GM21717 (cell line): ENCODE data around the gene NRG3.
"Not testable (repeated sequence)": the region's sequence is repeated elsewhere in the genome, so short reads cannot be mapped to it uniquely, and the experiment has no call there.

Source experiments
- ATAC-seq: cut with Tn5 transposase; IDR thresholded peaks from one replicate; pipeline ENCODE4 v1.9.1; 2021; ENCODE audit warnings: mild to moderate bottlenecking, moderate library complexity; ENCODE audit not compliant: unreplicated experiment

The NRG3 gene

GRCh38 chr10:82267014-82267413 lies 392.0 kb downstream of the NRG3 start:
- ATAC-seq: no peak

- ATAC-seq: no peak
Observed at GRCh38 chr10:82267465-82267864, 392.5 kb downstream of the NRG3 start.

GRCh38 chr10:82267960-82268359 lies 393.0 kb downstream of the NRG3 start:
- ATAC-seq: no peak

GRCh38 chr10:82277591-82277990 lies 402.6 kb downstream of the NRG3 start:
- no peak for ATAC-seq

GRCh38 chr10:82278401-82279182 lies 403.6 kb downstream of the NRG3 start:
- no peak for ATAC-seq

GRCh38 chr10:82282782-82283456 lies 407.9 kb downstream of the NRG3 start:
- no peak for ATAC-seq

GRCh38 chr10:82284180-82284579 lies 409.2 kb downstream of the NRG3 start:
- no peak for ATAC-seq

GRCh38 chr10:82288461-82288881 lies 413.5 kb downstream of the NRG3 start:
- ATAC-seq: no peak

- ATAC-seq: no peak
Observed at GRCh38 chr10:82289945-82290344, 415.0 kb downstream of the NRG3 start.

- ATAC-seq: no peak
Observed at GRCh38 chr10:82294874-82295378, 419.9 kb downstream of the NRG3 start.

- ATAC-seq: no peak
Observed at GRCh38 chr10:82308641-82309040, 433.6 kb downstream of the NRG3 start.

GRCh38 chr10:82310839-82311238 lies 435.8 kb downstream of the NRG3 start:
- ATAC-seq: no peak

GRCh38 chr10:82313401-82313800 lies 438.4 kb downstream of the NRG3 start:
- no peak for ATAC-seq

GRCh38 chr10:82318534-82318933 lies 443.5 kb downstream of the NRG3 start:
- no peak for ATAC-seq

- no peak for ATAC-seq
Observed at GRCh38 chr10:82319074-82319473, 444.1 kb downstream of the NRG3 start.

GRCh38 chr10:82319562-82319961 lies 444.6 kb downstream of the NRG3 start:
- no peak for ATAC-seq

- ATAC-seq: no peak
Observed at GRCh38 chr10:82321724-82322123, 446.7 kb downstream of the NRG3 start.

GRCh38 chr10:82331716-82332115 lies 456.7 kb downstream of the NRG3 start:
- no peak for ATAC-seq

- no peak for ATAC-seq
Observed at GRCh38 chr10:82335831-82336230, 460.8 kb downstream of the NRG3 start.

GRCh38 chr10:82340166-82340565 lies 465.2 kb downstream of the NRG3 start:
- ATAC-seq: no peak

- not testable (repeated sequence) for ATAC-seq
Observed at GRCh38 chr10:82349590-82349989, 474.6 kb downstream of the NRG3 start.

GRCh38 chr10:82353381-82353780 lies 478.4 kb downstream of the NRG3 start:
- no peak for ATAC-seq
